Activated naive CD4-positive, alpha-beta T cell treated with Interleukin-2 at 50 U/mL for 16 hours (primary cell): Measurements from ENCODE around the gene EGLN2.
"Not testable (repeated sequence)": the region's sequence is repeated elsewhere in the genome, so short reads cannot be mapped to it uniquely, and the experiment has no call there.

Experiments used
- DNase-seq: peaks from one replicate; pipeline ENCODE4 v3.0.0-alpha.2; 2020

The EGLN2 gene

GRCh38 chr19:40850277-40850676, 51.3 kb downstream of the EGLN2 start, which contains the start of gene CYP2A6:
Gene CYP2A6 (minus strand): TSS chr19:40850447. CDS start chr19:40850426, 21 bp downstream.
- DNase-seq: not testable (repeated sequence)

- not testable (repeated sequence) for DNase-seq
Measured at GRCh38 chr19:40852467-40853152, 53.6 kb downstream of the EGLN2 start.
